H1 (cell line): ENCODE measurements around the gene DNAJB12. TPM values are rescaled to one million over a fixed set of nuclear protein-coding genes. Genes with fewer than 3 reads are reported as not detected.

Experiments
- polyA plus RNA-seq, 7 experiments: library from polyadenylated mRNA; depleted of rRNA in 3 of 7; stranded (reverse) in 5 of 7; unstranded in 2 of 7; fragments of >200 nt in 5 of 7; fragments of 200-250 nt in 2 of 7; gene quantifications; 1 replicate in 5 of 7; 2 replicates in 1 of 7; 4 replicates in 1 of 7; pipeline versions ENCODE4 v1.2.1 to v1.2.3, GENCODE V29; 2011 to 2013; ENCODE audit warnings: missing spikeins in 2 of 7, mixed read lengths in 2 of 7
- total RNA-seq: library from RNA; stranded (reverse); fragmentation: NEBNext Ultra II Directional; extraction: Animal tissue kit (Norgen Biotek cat#: 25700); gene quantifications from 2 replicates; pipeline ENCODE4 v1.2.1, GENCODE V29; 2021
- TF ChIP-seq, protein P1 (sequence below), 3 experiments: IDR thresholded peaks; 1 replicate in 2 of 3; 2 replicates in 1 of 3; pipeline versions ENCODE4 v1.5.1 to v1.6.1; 2011; ENCODE audit warnings: low read length in 3 of 3, mild to moderate bottlenecking in 3 of 3, inconsistent platforms in 2 of 3, low read depth in 1 of 3, moderate library complexity in 1 of 3; ENCODE audit not compliant: insufficient read depth in 1 of 3; ENCODE audit errors: control extremely low read depth in 1 of 3

The DNAJB12 gene
- total and polyA plus RNA-seq, 2 of the 8 experiments (the other 6 are each of a cell fraction or from before 2014, with no cell fraction given): 10.8 to 20.5 TPM

DNA sequence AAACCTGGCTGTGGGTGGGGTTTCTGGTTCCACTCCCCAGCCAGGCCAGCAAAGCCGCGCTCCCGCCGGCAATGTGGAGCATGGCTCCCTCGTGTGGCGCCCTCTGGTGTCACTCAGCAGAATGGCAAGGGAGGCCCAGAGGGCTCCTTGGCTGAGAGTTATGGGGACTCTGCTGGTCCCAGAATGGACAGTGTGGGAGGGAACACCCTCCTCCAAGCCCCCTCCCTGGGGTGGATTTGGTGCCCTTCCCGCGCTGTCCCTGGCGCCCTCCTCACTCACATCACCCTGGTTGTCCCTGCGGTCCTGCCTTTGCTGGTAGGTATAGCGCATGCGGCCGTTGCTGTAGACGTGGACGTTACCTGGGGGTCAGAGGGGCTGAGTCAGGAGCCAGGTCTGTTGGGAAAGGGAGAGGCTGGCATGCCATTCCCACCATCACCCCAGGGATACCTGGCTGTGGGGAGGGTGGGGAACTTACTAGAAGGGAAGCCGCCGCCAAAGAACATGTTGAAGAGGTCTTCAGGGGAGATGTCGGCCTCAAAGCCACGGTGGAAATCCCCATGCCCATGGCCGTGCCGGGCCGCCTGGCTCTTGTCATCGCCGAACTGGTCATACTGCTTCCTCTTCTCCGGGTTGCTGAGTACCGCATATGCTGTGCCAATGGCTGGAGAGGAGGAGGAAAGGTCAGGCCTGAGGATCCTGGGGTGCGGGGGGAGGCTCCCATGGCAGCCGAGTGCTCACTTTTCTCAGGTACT, 14.0 kb downstream of the DNAJB12 start (continued):
- TF ChIP-seq, protein P1, sequence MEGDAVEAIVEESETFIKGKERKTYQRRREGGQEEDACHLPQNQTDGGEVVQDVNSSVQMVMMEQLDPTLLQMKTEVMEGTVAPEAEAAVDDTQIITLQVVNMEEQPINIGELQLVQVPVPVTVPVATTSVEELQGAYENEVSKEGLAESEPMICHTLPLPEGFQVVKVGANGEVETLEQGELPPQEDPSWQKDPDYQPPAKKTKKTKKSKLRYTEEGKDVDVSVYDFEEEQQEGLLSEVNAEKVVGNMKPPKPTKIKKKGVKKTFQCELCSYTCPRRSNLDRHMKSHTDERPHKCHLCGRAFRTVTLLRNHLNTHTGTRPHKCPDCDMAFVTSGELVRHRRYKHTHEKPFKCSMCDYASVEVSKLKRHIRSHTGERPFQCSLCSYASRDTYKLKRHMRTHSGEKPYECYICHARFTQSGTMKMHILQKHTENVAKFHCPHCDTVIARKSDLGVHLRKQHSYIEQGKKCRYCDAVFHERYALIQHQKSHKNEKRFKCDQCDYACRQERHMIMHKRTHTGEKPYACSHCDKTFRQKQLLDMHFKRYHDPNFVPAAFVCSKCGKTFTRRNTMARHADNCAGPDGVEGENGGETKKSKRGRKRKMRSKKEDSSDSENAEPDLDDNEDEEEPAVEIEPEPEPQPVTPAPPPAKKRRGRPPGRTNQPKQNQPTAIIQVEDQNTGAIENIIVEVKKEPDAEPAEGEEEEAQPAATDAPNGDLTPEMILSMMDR (IDR thresholded peaks at IDR 0.05; ENCODE audit: control extremely low read depth in 1 of 3, insufficient read depth in 1 of 3, low read depth in 1 of 3, low read length in 3 of 3): peak in 2 of 3 experiments; percentile 94 to 97; a peak in 3 of 4 replicates
